Liver (tissue), 3 donors: ENCODE results near the gene PSMB1.

Experiments
- ATF3 ChIP-seq: IDR thresholded peaks from 2 replicates; pipeline ENCODE4 v1.6.1; 2016; ENCODE audit warnings: antibody characterized with exemption
- CTCF ChIP-seq: fragments of 150-350 bp; IDR thresholded peaks from 2 replicates; pipeline ENCODE4 v1.5.1; 2017; ENCODE audit warnings: improper control_type of control experiment, low read depth, low read length; ENCODE audit not compliant: missing input control
- FOXA1 ChIP-seq: IDR thresholded peaks from 2 replicates; pipeline ENCODE4 v1.6.1; 2016; ENCODE audit warnings: antibody characterized with exemption
- GABPA ChIP-seq, 2 donors: IDR thresholded peaks in 1 of 2; conservative IDR thresholded peaks in 1 of 2; 2 replicates each; pipeline ENCODE4 v1.6.1; 2016; ENCODE audit warnings: antibody characterized with exemption in 2 of 2, mild to moderate bottlenecking in 1 of 2, moderate library complexity in 1 of 2
- JUND ChIP-seq, 2 donors: IDR thresholded peaks; 2 replicates each; pipeline ENCODE4 v1.6.1; 2016; ENCODE audit warnings: antibody characterized with exemption in 2 of 2
- MAX ChIP-seq: IDR thresholded peaks from 2 replicates; pipeline ENCODE4 v1.6.1; 2016; ENCODE audit warnings: antibody characterized with exemption
- NR2F2 ChIP-seq: IDR thresholded peaks from 2 replicates; pipeline ENCODE4 v1.6.1; 2016; ENCODE audit warnings: antibody characterized with exemption
- RAD21 ChIP-seq, 2 donors: IDR thresholded peaks; 2 replicates each; pipeline ENCODE4 v1.6.1; 2016; ENCODE audit warnings: antibody characterized with exemption in 2 of 2, mild to moderate bottlenecking in 2 of 2
- REST ChIP-seq: IDR thresholded peaks from 2 replicates; pipeline ENCODE4 v1.6.1; 2016; ENCODE audit warnings: antibody characterized with exemption, mild to moderate bottlenecking
- RXRA ChIP-seq, 2 donors: IDR thresholded peaks; 2 replicates each; pipeline ENCODE4 v1.6.1; 2017 to 2018; ENCODE audit warnings: antibody characterized with exemption in 2 of 2, mild to moderate bottlenecking in 1 of 2
- SP1 ChIP-seq: IDR thresholded peaks from 2 replicates; pipeline ENCODE4 v1.6.1; 2018; ENCODE audit warnings: antibody characterized with exemption, mild to moderate bottlenecking
- YY1 ChIP-seq: IDR thresholded peaks from 2 replicates; pipeline ENCODE4 v1.6.1; 2016; ENCODE audit warnings: antibody characterized with exemption, mild to moderate bottlenecking
- ZBTB33 ChIP-seq: IDR thresholded peaks from 2 replicates; pipeline ENCODE4 v1.6.1; 2016; ENCODE audit warnings: antibody characterized with exemption
- donor health status: healthy.
- donor health status: healthy.

GRCh38 chr6:170529839-170530469 lies 23.2 kb downstream of the PSMB1 start:
- peak; percentile 95 to 97 for TF ChIP-seq RAD21 (IDR thresholded peaks at IDR 0.05)
- no peak for TF ChIP-seq JUND (IDR thresholded peaks at IDR 0.05)
- no peak for TF ChIP-seq FOXA1
- TF ChIP-seq CTCF, result peak; percentile 89
- peak; percentile 51 to 74 for TF ChIP-seq RXRA (IDR thresholded peaks at IDR 0.05)
- TF ChIP-seq MAX, result no peak
- TF ChIP-seq REST, result no peak
- no peak for TF ChIP-seq ATF3
- no peak for TF ChIP-seq ZBTB33
- TF ChIP-seq NR2F2, result peak; percentile 70
- TF ChIP-seq GABPA (IDR thresholded peaks at IDR 0.05 in 1 of 2, conservative IDR thresholded peaks at IDR 0.05 in 1 of 2), result no peak
- TF ChIP-seq YY1, result peak; percentile 58
- peak; percentile 32 for TF ChIP-seq SP1
